ENCODE data around the gene MTM1. TPM values are rescaled to one million over a fixed set of nuclear protein-coding genes. Genes with fewer than 3 reads are reported as not detected.

MTM1 gene
- total RNA-seq, 4 donors from 2014 or later, result 16.3 to 50.0 (median 22.8) TPM

GRCh38 chrX:150692831-150693724 lies 124.7 kb downstream of the MTM1 start, which contains the start of gene MTMR1:
TSS of gene MTMR1 (plus strand) at chrX:150693396. CDS start at chrX:150693531, 135 bp downstream.
- Histone ChIP-seq H3K9me3 (no peaks in the 10 kb centered on the region), H3K27ac (peak within 1 kb of the TSS; percentile 73 to 87 (median 73)), H3K27me3 (no peaks in the 10 kb centered on the region), H3K36me3 (no peaks in the 10 kb centered on the region), H3K4me3 (replicated peaks in 1 of 3) (peak within 1 kb of the TSS in 2 of 3 donors; percentile 37 to 39), H3K4me1 (peaks cover 0 to 10% of the 10 kb centered on the region in 2 donors)
- peak; percentile 39 to 50 for DNase-seq
- intact Hi-C loops (cut with DNase I), result no loop called here
- 2 to 3% methylated on average over 12 to 29 of the region's 92 CpGs for WGBS, 2 donors
- TF ChIP-seq POLR2A (IDR thresholded peaks at IDR 0.05) (peak in 1 of 2 donors; percentile 35), CTCF (IDR thresholded peaks at IDR 0.05) (no peak)

- 1 to 2% methylated on average over 11 to 14 of the region's 42 CpGs for WGBS, 2 donors
- Histone ChIP-seq H3K27ac (peak overlapping the region; percentile 73 to 87 (median 73)), H3K9me3 (no peaks in the 10 kb centered on the region), H3K4me3 (replicated peaks in 1 of 3) (peak overlapping the region in 2 of 3 donors; percentile 37 to 39), H3K36me3 (no peaks in the 10 kb centered on the region), H3K27me3 (no peaks in the 10 kb centered on the region), H3K4me1 (peaks cover 0 to 10% of the 10 kb centered on the region in 2 donors)
- intact Hi-C loops (cut with DNase I), result no loop called here
- TF ChIP-seq POLR2A (IDR thresholded peaks at IDR 0.05) (peak in 1 of 2 donors; percentile 52), CTCF (IDR thresholded peaks at IDR 0.05) (no peak)
- DNase-seq, result peak; percentile 78
Measured at GRCh38 chrX:150693725-150694574, 125.5 kb downstream of the MTM1 start.

- Histone ChIP-seq H3K9me3 (no peaks in the 10 kb centered on the region), H3K4me3 (replicated peaks in 1 of 3) (no peak overlapping the region), H3K27me3 (no peaks in the 10 kb centered on the region), H3K27ac (peak overlapping the region; percentile 41 to 73 (median 73)), H3K4me1 (peaks cover 0 to 10% of the 10 kb centered on the region in 2 donors), H3K36me3 (no peaks in the 10 kb centered on the region)
- 69 to 70% methylated on average over 8 of the region's 8 CpGs for WGBS, 2 donors
- intact Hi-C loops (cut with DNase I), result no loop called here
- DNase-seq, result no peak
- TF ChIP-seq POLR2A (IDR thresholded peaks at IDR 0.05) (no peak), CTCF (IDR thresholded peaks at IDR 0.05) (no peak)
Measured at GRCh38 chrX:150694738-150695410, 126.5 kb downstream of the MTM1 start.

- Histone ChIP-seq H3K4me1 (peaks cover 0 to 10% of the 10 kb centered on the region in 2 donors), H3K36me3 (no peaks in the 10 kb centered on the region), H3K4me3 (replicated peaks in 1 of 3) (no peak overlapping the region), H3K27ac (no peak overlapping the region), H3K9me3 (no peaks in the 10 kb centered on the region), H3K27me3 (no peaks in the 10 kb centered on the region)
- no peak for DNase-seq
- intact Hi-C loops (cut with DNase I), result no loop called here
- WGBS, 2 donors, result 100% methylated on average over 1 of the region's 1 CpG
- TF ChIP-seq CTCF (IDR thresholded peaks at IDR 0.05) (no peak), POLR2A (IDR thresholded peaks at IDR 0.05) (no peak)
Measured at GRCh38 chrX:150696331-150696730, 127.9 kb downstream of the MTM1 start.
